ENCODE data around the gene MYLK4.

MYLK4 gene

DNA sequence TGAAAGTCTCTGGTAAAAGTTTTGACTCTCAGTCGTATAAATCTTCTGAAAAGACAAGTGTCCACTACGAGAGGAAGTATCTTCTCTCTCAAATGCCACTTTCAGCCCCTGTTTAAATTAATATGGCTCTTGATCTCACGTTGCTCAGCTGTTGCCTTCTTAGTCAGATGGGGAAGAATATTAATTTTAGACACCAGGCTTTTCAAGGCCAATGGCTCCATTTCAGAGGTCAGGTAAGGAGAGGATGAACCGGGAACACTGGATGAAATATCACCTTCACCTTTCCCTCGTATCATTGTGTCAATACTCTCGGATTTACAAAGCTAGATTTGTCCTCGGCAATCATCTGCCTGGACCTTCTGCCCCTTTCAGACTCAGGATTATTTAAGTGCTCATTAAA is at the start of gene MYLK4:
Gene MYLK4 (minus strand): TSS at position 91 of the 400 bp plus-strand sequence. CDS start 1,628 bp downstream, outside the sequence.
- no peak for DNase-seq

DNA sequence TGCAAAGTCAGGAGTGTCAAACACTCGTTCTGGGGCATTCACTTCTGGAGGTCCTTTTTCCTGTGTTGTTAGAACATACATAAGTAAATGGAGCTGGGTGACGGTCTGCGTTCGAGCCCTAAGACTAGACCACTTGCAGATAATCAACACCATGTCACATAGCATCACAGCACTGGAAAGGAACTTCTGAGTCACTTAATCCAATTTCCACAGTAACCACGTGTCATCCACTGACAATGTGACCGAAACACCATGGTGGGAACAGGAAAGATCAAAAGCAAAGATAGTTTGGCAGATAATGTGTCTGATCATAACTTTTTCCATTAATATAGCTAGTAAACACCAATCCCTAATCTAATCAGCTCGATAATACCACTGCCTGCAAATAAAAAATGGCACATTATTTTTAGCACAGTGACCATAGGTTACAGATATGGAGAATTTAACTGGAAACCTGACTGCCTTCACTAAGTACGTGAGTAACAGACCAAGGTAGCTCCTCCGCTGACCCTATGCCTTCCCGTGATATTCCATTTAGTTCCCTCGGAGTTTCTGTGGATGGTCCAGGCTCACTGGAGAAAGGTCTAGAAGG is 49.3 kb upstream of the MYLK4 start:
- DNase-seq, result no peak

DNA sequence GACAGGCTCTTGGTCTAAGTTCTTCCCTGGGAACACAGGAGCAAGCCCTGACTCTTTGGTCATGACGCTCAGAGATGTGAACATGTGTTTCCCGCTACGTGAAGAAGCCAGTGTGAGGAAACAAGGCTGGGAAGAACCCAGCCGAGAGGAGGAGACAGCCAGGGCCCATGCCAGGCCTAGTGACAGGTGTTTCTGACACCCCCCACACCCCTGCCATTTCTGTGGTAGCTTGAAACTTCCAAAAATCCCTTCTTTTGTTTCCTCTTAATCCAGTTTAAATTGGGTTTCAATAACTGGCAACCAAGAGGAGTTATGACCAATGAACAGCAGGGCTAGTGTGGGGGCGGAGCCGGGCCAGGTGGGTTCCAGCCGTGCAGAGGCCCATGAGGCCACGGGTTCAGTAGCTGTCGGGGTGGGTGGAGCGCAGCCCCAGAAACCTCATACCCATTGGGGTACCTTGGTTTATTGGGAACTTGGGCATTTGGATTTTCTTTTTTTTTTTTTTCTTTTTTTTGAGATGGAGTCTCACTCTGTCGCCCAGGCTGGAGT is 47.9 kb upstream of the MYLK4 start:
- DNase-seq, result no peak

DNA sequence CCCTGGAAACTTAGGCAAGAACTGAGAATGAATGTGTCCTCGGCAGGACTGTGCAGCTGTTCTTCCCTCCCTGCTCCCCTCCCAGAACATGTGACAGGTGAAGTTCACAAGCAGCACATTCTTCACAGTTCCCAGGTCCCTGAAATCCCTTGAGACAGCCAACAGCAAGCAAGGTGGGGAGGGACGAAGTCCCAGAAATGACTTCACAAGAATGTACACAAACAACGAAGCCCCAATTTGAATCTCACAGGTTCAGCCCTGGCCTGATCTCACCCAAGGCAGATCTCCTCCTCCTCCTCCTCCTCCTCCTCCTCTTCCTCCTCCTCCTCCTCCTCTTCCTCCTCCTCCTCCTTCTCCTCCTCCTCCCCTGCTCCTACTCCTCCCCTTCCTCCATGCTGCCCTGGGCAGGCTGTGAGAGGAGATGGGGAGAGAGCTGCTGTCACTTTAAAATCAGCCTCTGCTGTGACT is 46.9 kb upstream of the MYLK4 start:
- DNase-seq, result no peak

DNA sequence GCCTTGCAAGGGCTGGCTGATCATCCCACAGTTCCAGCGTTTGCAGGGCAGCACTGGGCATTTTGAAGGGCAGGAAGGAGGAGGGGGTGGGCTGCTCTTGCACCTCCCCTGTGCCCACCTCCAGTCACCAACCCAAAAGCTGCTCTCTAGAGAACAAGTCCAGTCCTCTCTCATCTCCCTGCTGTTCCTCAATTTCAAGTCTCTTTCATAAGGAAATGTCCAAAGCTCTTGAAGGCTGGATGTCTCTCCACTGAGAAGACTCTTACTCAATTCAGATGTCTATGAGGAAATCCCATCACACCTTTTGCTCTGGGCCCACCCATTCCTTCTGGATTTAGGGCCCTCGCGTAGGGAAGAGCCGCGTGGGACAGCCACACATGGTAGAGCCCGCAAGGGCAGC is 46.1 kb upstream of the MYLK4 start:
- DNase-seq, result no peak

DNA sequence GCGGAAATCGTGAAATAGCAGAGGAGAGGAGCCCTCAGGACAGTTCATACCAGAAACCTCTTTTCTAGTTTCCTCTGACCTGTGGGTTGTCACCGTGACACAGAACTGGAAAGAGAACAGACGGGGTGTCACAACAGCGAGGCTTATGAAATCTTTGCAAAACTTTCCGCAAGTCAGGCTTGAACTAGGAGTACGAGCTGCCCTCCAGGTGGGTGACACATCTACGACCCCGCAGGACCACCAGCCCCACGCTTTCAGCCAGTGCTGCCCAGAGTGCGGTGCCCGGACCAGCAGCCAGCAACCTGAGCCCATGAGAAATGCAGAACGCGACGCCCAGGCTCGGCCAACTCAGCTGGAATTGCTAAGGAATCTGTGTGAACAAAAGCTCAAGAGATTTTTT is 45.2 kb upstream of the MYLK4 start:
- no peak for DNase-seq

DNA sequence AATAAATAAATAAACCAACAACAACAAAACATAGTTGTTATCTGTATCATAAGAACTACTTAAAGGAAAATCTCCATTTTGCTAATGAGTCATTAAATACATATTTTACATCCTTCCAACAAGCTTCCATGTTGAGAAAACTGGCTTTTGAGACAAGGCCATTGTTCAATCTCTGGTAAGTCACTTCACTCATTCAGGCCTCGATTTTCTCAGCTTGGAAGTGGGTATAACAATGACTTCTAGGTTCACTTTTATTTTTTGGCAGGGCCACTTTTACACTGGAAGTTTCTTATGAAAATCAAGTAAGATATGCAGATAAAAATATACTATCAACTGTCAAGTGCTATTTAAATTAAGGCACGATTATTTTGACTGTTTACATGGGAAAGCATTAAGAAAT is 44.4 kb upstream of the MYLK4 start:
- DNase-seq, result no peak

DNA sequence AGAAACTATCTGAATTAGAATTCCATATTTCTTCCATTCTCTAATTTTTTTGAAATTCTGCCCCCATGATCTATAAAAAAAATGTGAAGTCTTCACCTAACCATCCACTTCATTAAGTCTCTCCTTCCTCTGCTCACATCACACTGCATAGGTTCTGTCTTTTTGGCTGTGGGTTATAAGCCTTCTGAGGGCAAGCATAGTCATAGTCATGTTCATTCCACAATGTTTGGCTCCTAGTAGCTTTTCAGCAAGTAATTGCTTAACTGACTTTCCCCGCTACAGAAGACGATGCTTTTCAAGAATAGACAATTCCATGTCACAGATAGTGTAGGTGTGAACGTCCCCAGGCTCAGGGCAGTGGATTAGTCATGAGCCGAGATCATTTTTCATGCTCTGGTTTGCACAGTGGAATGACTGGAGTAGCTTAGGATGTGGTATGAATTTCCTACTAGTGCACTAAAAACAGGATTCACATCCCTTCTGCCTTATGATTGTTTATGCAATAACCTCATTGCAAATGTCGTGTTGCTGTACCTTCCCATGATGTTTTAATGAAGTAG is 43.5 kb upstream of the MYLK4 start:
- DNase-seq, result no peak

DNA sequence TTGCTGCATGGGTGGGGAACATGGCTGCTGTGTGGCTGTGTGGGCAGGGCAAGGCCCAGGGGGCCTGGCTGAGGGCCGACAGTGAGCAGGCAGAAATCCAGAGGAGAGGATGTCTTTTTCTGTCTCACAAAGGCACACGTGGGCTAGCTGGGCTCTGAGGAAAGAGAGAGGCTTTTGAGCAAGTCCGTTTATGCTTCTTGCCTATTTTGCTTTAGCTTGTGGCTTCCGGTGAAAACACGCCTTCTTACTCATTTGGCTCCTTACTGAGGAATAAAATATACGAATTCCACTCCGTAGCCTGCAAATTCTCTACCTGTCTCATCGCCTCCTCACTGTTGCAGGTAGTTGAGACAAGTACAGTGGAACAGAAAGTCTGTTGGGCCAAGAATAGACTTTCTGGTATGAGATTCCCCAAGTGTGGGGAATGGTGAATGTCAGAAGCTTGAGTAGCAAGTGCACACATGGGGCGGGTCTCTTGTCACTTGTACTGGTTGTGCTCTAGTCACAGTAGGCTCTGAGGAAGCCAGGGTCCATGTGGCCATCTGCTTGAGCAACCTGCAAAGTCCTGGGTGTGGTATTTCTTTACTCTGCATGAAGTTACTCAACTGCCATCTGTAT is 42.9 kb upstream of the MYLK4 start:
- DNase-seq, result no peak

DNA sequence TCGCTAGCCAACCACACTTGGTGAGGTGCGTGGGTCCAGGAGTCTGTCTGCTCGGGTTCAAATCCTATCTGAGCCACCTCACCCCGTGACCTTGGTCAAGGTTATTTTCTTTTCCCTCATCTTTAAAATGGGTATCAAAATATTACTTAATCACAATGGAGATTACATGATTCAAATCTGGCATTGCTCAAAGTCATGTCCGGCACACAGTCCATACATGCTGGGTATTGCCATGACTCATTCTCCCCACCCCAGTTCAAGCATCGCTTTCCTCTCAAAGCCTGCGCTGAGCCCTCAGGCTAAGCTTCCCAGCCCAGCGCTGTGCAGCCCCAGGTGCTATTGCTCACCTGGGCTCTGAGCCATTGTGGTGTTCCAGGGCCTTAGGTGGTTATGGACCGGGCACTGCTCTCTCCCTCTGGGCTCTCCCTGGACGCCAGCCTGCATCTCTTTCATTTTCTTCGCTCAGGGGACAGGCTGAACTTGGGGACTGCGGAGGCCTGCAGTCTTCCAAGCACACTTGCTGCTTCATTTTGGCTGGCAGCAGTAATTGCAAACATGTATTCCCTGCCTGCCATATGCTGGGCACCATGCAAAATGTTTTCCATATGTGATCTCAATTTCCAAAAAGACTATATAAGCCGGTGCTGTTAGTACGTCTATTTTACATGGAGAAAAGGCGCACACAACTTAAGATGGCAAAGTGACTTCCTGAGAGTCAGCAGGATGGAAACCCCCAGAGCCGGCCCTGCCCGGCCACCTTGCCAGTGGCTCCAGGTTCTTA is 41.8 kb upstream of the MYLK4 start:
- no peak for DNase-seq

DNA sequence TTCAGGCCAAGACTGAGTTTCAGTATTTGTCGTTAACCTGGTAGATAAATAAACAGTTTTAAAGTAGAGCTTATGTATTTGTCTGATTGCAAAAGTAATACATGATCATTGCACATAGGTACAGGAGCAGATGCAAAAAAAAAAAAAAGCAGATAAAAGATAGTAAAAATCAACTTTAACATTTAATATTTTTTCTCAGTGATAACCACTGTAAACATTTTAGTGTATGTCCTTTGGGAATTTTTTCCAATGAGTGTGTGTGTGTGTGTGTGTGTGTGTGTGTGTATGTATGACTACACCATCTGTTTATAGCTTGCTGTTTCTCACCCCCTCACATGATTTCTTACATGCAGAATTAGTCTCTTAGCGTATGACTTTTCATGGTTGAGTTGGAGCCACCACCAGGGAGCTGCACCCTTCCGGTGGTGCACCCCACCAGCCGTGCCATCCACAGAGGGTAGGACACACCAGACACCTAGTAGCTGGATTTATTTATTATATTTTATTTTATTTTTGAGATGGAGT is 40.8 kb upstream of the MYLK4 start:
- DNase-seq, result no peak

DNA sequence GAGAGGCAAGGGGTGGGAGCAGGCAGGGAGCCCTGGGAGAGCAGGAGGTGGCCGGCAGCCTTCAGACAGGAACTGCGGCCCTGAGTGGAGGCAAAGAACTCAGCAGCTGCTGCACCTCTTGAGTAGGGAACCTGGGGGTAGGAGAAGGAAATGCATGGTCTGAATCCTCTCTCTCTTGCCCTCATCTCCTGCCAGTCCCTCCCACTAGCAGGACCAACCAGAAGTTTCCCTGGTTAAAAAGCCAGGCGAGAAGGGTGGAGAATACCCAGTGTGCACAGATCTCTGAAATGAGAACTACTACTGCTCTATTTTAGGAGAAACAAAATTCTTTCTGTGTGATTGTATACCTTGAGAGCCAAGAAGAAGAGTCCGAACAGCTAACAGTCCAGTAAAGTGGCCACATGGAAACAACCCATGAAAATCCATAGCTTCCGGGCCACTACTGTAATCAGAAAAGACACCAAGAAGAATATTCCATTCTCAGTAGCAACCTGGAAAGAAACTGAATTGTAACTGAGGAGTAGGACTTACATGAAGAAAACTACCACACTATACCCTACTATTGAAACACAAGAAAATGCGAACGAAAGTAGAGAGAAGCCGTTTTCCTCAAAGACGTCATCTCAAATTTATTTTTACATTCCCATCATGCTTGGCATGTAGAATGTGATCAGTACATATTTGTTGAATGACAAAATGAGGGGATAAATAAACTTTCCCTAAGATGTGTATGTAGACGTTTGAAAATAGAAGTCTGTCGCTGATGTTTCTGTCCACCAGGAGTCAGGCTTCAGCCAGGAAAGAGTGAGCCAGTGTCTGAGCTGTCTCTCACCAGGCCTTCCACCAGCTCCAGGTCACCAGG is 40.1 kb upstream of the MYLK4 start:
- DNase-seq, result no peak

DNA sequence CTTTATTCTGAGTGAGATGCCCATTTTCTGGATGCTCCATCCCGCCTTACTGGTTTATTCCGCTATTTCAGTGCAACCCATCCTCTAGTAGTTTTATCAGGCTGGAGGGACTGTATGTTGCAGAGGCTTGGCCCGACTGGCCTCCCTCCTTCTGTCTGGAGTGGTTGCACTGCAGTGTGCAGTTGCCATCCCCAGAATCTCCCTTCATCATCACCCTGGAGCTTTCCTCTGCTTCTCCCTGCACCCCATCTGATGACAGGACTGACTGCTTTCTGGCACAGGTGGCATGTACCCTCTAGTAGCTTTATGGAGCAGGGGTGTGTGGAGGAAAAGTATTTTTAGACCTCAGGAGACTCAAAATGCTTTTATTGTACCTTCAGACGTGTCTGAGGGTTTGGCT is 35.5 kb upstream of the MYLK4 start:
- no peak for DNase-seq

DNA sequence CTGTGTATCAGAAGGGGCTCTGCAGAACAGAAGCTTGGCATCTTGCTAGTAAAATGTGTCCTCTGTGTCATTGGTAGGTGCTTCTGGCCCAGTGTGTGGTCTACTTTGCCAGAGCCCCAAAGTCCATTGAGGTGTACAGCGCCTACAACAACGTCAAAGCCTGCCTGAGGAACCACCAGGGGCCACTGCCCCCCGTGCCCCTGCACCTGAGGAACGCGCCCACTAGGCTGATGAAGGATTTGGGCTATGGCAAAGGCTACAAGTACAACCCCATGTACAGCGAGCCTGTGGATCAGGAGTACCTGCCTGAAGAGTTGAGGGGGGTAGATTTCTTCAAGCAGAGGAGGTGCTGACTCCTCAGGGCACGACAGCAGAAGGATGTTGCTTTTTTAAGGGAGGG is 34.2 kb upstream of the MYLK4 start:
- no peak for DNase-seq

DNA sequence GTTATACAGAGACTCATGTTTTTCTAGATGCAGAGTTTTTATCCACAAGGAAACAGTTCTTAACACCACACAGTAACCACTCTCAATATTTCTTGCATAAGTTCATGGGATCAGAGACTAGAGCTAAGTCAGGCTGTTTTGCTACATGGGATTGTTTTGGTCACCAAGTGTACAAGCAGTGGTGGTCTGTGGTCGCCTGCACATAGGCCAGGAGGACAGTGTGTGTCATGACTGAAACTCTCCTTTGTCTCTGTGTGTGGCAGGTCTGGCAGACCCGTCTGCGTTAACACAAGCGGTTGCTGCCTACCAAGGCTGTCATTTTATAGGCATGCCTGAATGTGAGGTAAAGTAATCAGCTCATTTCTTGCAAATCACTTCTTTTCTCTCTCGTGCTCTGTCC is 33.3 kb upstream of the MYLK4 start:
- no peak for DNase-seq

DNA sequence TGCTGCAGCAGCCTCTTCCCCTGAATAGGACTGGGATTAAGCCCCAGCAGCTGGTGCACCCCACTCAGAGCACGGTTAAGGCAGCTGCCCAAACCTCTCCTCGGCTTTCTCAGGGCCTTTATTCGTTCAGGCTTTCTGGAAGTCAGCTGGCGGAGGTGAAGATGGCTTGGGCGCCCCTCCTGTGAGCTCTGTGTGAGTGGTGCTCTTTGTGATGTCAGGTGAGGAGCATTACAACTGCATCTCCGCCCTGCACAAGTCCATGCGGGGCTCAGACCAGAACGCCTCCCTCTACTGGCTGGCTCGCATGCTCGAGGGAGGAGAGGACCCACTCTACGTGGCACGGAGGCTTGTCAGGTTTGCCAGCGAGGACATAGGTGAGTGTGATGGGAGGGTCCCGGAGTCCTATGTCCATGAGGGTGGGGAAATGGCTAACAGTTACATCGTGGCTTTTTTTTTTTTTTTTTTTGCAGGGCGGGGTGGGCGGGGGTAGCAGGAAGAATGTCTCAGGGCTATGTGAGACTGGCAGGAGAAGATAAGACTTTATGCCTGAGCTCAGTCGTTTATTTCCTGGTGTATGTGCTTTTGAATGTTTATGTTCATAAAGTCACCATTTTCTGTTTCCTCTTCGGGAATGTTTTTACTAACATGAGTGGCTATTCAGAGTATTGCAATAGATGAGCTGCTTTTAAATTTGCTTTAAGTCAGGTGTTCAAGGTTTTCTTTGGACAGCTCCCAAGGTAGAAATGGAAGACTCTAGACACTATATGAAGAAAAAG is 32.7 kb upstream of the MYLK4 start:
- DNase-seq, result no peak

DNA sequence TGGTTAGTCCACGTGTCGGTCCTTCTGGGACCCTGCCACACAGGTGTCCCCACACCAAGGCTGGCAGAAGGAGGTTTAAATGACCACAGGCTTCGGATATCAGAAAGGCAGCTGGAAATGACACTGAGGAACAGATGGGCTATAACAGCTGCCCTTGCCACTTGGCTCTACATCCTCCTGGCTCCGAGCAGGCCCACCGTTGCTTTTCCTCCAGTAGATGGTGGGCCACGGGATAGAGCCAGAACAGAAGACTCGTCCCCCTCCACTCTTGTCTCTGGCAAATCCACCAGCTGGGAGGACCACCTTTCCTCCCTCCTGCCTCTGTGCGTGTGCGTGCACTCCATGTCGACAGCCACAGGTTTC is 32.1 kb upstream of the MYLK4 start:
- DNase-seq, result no peak

DNA sequence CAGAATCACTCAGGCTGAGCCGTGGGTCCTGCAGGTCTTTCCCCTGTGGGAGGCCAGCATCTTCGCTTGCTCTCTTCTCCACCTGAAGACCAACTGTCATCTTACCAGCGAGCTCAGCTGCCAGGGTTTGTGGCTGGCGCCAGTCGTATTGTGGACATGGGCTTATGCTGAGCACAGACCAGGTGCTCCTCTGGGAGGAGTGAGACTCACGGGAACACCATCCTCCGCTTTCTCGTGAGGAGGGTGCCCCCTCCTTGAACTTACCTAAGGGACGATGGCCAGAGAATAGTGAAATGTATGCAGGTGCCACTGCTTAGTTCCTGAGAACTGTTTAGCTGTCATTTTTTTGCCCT is 31.6 kb upstream of the MYLK4 start:
- DNase-seq, result no peak

DNA sequence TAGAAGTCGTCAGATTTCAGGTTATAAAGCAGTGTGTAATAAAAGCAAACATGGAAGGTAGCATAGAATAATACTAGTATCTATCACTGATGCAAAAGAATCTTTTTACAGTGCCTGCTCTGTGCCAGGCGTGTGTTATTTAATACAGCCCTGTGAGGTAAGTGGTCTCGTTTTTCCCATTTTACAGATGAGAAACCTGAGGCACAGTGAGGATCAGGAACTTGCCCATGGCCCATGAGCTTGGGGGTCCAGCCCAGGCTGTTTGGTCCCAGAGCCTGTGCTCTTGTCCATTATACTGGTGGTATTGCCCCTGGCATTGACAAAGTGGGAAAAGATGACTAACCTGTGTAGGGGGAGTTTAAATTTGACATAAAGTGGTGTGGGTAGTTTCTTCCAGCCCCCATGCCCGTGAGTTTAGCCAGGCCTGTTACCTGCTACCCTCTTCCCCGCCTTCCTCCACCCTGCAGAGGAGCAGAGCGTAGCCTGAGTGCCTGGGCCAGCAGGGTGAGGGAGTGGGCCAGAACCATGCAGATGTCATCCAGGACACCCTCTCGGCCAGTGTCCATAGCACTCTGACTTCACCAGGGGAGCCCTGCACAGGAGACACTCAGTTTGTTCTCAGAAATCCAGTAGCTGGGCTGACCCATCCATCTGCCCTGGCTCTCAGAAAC is 31.1 kb upstream of the MYLK4 start:
- no peak for DNase-seq

DNA sequence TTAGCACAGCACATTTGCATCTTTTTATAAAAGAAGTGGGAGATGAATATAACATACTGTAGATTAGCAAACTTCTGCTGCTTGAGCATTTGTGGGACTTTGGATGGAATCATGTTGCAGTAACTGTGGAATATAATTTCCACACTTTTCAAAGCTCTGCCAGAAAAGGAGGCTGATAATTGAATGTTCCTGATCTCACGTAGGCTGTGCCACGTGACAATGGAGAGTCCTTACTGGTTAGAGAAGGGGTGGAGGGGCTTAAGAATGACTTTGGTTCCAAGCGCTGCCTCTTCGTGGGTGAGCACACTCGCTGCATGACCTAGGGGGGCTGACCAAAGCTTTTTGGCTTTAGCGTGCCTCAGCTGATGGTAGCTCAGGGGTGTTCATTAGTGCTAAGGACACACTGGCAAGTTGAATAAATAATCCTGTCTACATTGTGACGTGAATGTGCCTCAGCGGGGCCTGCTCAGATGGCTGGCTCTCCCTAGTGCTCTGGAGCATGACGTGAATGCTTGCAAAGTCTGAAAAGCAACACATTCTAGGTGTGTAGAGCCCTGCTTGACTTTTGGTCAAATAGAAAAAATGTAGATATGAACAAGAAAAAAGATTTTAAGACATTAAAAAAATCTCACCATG is 29.5 kb upstream of the MYLK4 start:
- no peak for DNase-seq

DNA sequence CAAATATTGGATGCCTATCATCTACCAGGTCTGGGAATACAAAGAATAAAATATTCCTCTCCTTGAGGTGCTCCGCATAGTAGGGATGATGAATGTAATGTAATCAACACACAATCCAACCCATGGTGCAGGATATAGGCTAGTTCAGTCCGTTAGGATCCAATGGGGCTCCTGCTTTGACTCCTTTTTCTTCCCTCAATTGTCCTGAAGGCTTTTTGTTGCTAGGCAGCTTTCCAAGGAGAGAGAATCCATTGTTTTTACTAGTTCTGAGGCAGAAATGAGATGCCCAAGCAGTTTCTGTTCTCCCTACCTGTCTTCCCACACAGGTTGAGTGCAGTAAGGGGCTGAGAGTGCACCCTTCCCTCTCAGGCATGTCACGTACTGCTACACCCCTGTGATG is 26.5 kb upstream of the MYLK4 start:
- DNase-seq, result no peak

Data from NCI-H2107 (cell line).